ENCODE results near the gene KCNK7.

KCNK7 gene

DNA sequence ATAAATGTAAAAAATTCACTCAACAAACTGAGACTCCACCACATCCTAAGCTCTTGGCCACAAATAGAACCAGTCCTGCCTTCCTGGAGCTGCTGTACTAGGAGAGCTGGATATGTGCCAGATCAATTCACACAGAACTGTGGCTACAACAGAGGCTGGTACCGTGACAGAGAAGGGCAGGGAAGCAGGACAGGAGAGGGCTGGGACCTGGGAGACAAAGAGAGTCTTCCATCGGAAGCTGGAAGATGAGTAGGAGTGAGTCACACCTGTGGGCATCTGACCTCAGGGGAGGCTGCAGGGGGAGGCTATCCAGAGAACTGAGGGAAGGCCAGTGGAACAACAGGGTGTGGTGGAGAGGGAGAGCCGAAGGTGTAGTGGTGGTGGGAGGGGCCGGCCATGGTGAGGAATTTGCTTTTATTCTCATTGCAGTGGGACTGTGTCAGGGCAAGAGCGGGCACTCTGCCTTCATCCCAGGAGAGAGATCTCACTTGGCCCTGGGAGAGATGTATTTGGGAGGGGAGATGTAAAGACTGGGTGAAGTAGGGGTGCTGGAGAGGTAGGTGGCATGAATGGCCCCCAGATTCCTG, 35.6 kb downstream of the KCNK7 start:
- DNase-seq (ENCODE audit: low read depth), result no peak
- H3K4me3 ChIP-seq (ENCODE audit: low read depth, low read length), result no peak overlapping the region
- TF ChIP-seq, protein P1, sequence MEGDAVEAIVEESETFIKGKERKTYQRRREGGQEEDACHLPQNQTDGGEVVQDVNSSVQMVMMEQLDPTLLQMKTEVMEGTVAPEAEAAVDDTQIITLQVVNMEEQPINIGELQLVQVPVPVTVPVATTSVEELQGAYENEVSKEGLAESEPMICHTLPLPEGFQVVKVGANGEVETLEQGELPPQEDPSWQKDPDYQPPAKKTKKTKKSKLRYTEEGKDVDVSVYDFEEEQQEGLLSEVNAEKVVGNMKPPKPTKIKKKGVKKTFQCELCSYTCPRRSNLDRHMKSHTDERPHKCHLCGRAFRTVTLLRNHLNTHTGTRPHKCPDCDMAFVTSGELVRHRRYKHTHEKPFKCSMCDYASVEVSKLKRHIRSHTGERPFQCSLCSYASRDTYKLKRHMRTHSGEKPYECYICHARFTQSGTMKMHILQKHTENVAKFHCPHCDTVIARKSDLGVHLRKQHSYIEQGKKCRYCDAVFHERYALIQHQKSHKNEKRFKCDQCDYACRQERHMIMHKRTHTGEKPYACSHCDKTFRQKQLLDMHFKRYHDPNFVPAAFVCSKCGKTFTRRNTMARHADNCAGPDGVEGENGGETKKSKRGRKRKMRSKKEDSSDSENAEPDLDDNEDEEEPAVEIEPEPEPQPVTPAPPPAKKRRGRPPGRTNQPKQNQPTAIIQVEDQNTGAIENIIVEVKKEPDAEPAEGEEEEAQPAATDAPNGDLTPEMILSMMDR (IDR thresholded peaks at IDR 0.05; ENCODE audit: low read depth, low read length, missing control alignments), result no peak

DNA sequence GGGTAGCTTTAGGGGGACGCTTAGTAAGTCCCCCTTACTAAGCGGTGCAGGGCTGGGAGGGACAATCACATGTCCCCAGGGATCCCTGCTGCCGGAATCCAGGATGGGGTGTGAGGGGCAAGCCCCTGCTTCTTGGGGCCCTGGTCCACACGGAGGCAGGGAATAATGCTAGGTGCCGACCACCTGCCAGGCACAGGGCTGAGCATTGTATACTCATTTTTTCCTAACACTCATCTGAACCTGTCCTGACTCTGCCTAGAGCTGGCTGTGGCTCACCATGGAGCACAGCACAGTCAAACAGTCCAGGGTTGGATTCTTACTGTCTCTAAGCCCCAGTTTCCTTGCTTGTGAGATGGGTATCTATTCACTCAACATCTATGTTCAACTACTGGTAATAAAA, 36.1 kb downstream of the KCNK7 start:
- no peak for DNase-seq (ENCODE audit: low read depth)
- H3K4me3 ChIP-seq (ENCODE audit: low read depth, low read length), result no peak overlapping the region
- TF ChIP-seq, protein P1 (IDR thresholded peaks at IDR 0.05; ENCODE audit: low read depth, low read length, missing control alignments), result no peak

DNA sequence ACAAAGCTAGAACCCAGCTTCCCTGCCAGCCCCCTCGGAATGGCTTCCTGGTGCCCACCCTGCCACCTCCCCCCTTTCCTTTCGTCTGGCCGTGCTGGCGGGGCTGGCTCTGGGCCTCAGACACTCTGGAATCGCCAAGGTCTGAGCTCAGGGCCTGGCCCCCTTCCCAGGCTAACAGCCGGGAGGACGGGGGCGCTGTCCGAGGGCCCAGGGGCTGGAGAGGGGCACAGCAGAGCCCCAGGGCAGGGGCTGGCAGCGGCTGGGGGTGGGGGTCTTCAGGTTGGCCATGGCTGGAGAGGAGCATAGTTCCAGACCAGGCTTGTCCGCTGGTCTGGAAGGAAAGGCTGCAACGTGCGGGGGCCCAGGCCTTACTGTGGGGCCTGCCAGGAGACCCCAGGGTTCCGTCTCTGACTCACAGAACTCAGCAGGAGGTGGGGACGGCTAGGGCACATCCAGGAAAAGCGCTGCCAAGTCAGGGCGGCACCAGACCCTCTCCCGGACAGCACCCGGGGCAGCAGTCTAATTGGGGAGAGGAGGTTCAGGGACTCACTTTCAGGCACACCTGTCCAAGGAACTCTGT, 36.6 kb downstream of the KCNK7 start:
- no peak for DNase-seq (ENCODE audit: low read depth)
- H3K4me3 ChIP-seq (ENCODE audit: low read depth, low read length), result no peak overlapping the region
- TF ChIP-seq, protein P1 (IDR thresholded peaks at IDR 0.05; ENCODE audit: low read depth, low read length, missing control alignments), result no peak

DNA sequence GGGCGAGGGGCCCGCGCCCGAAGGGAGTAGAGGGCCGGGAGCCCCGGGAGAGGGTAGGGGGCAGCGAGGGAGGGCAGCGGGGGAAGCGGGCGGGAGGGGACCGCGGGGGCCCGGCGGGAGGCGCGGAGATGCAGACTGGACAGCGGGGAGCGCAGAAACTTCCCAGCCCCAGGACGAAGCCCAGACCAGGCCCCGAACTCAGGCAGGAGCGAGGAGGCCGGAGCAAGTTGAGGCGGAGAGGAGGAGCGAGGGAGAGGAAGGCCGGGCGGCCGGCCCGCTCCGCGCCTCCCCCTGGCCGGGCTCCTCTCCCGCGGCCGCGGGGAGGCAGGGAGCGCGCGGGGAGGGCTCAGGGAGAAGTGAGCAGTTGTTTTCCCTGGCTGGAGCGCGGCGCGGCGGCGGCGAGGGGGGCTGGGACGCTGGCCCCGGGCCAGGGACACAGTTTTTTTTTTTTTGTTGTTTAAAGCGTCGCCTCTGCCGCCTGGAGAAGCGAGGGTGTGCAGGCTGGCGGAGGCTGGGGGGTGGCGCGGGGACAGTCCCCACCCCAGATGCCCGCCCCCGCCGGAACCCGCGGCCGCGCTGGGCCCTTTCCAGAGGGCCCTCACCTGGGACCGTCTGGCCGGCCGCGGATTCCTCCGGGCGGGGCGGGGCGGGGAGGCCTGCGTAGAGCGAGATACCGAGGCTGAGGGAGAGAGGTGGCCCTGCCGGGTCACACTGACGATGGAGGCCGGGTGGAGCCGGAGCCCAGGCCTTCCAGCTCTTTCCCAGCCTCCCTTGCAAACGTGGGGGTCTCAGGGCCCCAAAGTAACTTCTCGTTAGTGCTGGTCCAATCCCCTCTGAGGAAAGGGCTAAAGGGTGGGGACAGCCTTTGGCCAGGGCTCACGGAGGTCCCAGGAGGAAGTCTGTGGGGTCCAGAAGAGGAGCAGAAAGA, 37.3 kb downstream of the KCNK7 start, which contains the start of gene LTBP3:
Gene LTBP3 (minus strand): TSS at position 358 of the 928 bp plus-strand sequence. CDS start 400 bp downstream, outside the sequence.
- DNase-seq (ENCODE audit: low read depth), result no peak
- H3K4me3 ChIP-seq (ENCODE audit: low read depth, low read length), result peak within 1 kb of the TSS; percentile 24
- TF ChIP-seq, protein P1 (IDR thresholded peaks at IDR 0.05; ENCODE audit: low read depth, low read length, missing control alignments), result no peak

DNA sequence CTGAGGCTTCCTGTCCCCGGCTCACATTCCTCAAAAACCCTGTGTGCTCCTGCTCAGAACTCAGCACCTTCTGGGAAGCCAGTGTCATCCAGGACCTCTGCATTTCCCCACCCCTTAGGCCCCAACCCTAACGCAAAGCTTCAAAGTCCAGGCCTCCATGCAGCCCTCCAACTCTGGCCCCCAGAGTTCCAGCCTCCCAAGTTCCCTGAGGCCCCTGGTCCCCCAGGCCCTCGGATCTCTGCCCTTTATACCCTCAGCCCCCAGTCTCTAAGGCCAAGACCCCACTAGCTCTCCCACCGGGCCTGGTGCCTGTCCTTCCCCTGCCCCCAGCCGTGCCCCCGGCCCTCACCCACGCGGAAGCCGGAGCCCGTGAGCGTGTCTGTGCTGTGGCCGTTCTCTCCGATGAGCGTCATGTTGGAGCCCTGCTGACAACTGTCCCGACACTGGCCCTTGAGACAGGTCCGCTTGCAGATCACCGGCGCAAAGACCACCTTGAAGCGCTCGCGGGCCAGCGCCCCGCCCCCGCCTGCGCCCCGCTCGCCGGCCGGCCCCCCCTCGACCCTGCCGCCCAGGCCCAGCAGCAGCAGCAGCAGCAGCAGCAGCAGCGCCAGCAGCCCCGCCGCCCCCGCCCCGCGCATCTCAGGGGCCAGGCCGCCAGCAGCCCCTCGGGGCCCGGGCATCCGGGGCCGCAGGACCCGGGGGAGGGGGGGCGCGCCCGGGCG, 38.2 kb downstream of the KCNK7 start:
- no peak overlapping the region for H3K4me3 ChIP-seq (ENCODE audit: low read depth, low read length)
- TF ChIP-seq, protein P1 (IDR thresholded peaks at IDR 0.05; ENCODE audit: low read depth, low read length, missing control alignments), result no peak
- DNase-seq (ENCODE audit: low read depth), result no peak

DNA sequence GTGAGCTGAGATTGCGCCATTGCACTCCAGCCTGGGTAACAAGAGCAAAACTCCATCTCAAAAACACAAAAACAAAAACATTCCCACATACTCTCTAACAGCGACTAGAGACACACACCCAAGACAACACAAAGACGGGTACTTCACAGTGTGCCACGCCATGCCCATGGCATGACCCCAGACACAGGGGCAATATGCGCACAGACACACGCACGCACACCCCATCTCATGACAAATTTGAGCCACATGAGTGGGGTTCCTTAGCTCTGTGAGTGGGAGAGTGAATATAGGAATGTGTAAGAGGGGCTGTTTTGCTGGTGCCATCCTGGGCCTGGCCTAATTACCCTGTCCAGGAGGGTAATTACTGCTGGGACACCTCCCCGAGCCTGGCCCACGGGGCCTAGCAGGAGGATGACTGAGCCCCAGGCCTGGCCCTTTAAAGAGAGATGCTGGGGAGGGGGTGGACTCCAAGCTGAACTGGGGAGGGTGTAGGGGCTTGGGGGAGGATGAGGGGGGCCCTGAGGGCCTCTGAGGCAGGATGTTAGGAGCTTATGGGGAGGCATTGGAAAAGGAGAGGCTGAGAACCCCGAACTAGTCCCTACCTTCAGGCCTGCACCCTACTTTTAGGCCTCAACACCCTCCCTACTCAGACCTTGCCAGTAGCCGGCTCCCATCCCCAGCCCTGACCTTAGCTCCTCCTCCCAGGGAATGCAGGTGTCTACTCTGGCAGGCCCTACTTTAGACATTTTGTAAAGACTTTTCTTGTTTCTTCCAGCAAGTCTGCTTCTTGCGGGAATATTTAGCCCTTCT, 38.9 kb downstream of the KCNK7 start:
- DNase-seq (ENCODE audit: low read depth), result no peak
- no peak overlapping the region for H3K4me3 ChIP-seq (ENCODE audit: low read depth, low read length)
- TF ChIP-seq, protein P1 (IDR thresholded peaks at IDR 0.05; ENCODE audit: low read depth, low read length, missing control alignments), result no peak
